Measurements from ENCODE around the gene TMEM101. TPM values are rescaled to one million over a fixed set of nuclear protein-coding genes. Genes with fewer than 3 reads are reported as not detected.
"Not testable (repeated sequence)": the region's sequence is repeated elsewhere in the genome, so short reads cannot be mapped to it uniquely, and the experiment has no call there.

The TMEM101 gene
- total RNA-seq, 1 donor from 2014 or later: 42.9 TPM

GRCh38 chr17:44049294-44050060, 34.7 kb upstream of the TMEM101 start:
- H3K4me3 ChIP-seq (ENCODE audit: low read depth, low read length): no peak overlapping the region
- TF ChIP-seq, protein P1, sequence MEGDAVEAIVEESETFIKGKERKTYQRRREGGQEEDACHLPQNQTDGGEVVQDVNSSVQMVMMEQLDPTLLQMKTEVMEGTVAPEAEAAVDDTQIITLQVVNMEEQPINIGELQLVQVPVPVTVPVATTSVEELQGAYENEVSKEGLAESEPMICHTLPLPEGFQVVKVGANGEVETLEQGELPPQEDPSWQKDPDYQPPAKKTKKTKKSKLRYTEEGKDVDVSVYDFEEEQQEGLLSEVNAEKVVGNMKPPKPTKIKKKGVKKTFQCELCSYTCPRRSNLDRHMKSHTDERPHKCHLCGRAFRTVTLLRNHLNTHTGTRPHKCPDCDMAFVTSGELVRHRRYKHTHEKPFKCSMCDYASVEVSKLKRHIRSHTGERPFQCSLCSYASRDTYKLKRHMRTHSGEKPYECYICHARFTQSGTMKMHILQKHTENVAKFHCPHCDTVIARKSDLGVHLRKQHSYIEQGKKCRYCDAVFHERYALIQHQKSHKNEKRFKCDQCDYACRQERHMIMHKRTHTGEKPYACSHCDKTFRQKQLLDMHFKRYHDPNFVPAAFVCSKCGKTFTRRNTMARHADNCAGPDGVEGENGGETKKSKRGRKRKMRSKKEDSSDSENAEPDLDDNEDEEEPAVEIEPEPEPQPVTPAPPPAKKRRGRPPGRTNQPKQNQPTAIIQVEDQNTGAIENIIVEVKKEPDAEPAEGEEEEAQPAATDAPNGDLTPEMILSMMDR (conservative IDR thresholded peaks at IDR 0.05; ENCODE audit: low read depth, low read length): no peak
- DNase-seq (ENCODE audit: low read depth): no peak

- not testable (repeated sequence) for H3K4me3 ChIP-seq (ENCODE audit: low read depth, low read length); DNase-seq (ENCODE audit: low read depth)
These were observed 32.1 kb upstream of the TMEM101 start for GRCh38 chr17:44046893-44047292.

- H3K4me3 ChIP-seq (ENCODE audit: low read depth, low read length): no peak overlapping the region
- TF ChIP-seq, protein P1 (conservative IDR thresholded peaks at IDR 0.05; ENCODE audit: low read depth, low read length): no peak
- no peak for DNase-seq (ENCODE audit: low read depth)
These were observed 30.7 kb upstream of the TMEM101 start for GRCh38 chr17:44045486-44045885.

DNA sequence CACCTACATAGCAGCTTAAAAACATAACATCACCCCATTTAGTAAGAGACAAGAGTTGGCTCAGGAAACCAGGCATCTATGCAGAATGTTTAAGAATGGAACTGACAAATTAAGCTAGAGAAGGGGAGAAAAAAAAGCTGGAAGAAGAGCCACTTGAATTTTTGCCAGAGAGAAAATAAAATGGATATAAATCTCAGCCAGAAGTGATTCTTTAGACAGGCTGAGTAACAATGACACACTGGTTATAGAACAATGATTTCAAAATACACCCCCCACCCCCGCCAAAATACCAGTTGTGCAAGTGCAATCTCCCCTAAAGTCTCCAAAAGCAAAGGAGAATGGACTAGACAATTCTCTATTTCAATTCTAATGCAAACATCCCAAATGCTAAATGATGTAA, 29.3 kb upstream of the TMEM101 start:
- no peak overlapping the region for H3K4me3 ChIP-seq (ENCODE audit: low read depth, low read length)
- no peak for DNase-seq (ENCODE audit: low read depth)
- TF ChIP-seq, protein P1 (conservative IDR thresholded peaks at IDR 0.05; ENCODE audit: low read depth, low read length): no peak

- TF ChIP-seq, protein P1 (conservative IDR thresholded peaks at IDR 0.05; ENCODE audit: low read depth, low read length): no peak
- no peak overlapping the region for H3K4me3 ChIP-seq (ENCODE audit: low read depth, low read length)
- DNase-seq (ENCODE audit: low read depth): no peak
These were observed 28.5 kb upstream of the TMEM101 start for GRCh38 chr17:44043272-44043696.

DNA sequence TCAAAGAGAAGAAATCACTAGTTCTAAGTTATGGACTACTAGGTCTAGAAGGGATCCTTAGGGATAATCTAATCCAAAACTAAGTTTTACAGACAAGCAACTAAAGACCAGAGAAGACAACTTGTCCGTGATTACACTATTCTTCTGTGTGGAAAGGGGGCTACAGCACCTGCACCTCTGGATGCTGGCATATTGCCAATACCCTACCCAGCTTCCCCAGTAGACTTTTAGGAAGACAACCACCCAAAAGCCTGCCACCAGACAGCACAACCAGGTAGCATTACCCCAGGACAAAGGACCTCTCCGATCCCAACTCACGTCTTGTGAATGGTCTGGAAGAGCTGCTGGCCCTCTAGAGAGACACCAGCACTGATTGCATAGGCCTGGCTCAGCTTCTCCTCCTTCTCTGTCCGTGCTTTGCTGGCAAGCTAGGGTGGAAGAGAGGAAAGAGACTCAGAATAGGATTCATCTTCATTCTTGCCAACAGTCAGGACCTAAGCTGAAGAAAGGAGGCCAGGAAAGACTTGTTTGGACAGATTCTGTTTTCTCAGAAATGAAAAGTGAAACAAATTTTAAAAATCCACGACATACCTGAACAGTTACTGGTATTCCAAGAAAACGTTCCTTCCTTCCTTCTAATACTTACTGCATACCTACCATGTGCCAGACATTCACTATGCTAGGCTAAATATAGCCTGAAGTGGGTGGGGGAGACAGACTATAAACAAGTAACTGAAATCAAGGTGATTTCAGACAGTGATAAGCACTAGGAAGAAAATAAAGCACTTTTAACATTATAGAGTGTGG, 25.3 kb upstream of the TMEM101 start:
- TF ChIP-seq, protein P1 (conservative IDR thresholded peaks at IDR 0.05; ENCODE audit: low read depth, low read length): no peak
- no peak overlapping the region for H3K4me3 ChIP-seq (ENCODE audit: low read depth, low read length)
- DNase-seq (ENCODE audit: low read depth): no peak

- no peak for DNase-seq (ENCODE audit: low read depth)
- TF ChIP-seq, protein P1 (conservative IDR thresholded peaks at IDR 0.05; ENCODE audit: low read depth, low read length): no peak
- no peak overlapping the region for H3K4me3 ChIP-seq (ENCODE audit: low read depth, low read length)
These were observed 23.8 kb upstream of the TMEM101 start for GRCh38 chr17:44038604-44039011.
